HL-60 (cell line): ENCODE results near the gene MATN3.

Experiments
- DNase-seq, 2 experiments: peaks; one replicate each; pipeline ENCODE4 v3.0.0-alpha.2; 2010 to 2020; ENCODE audit warnings: low read depth in 1 of 2, low spot score in 1 of 2
- H3K27ac ChIP-seq: fragments of 250-450 bp; sonication (Bioruptor Pico); replicated peaks from 2 replicates; pipeline ENCODE4 v1.5.1; 2020; ENCODE audit warnings: mild to moderate bottlenecking, moderate library complexity
- H3K27me3 ChIP-seq: fragments of 250-450 bp; sonication (Bioruptor Pico); 2 replicates; pipeline ENCODE4 v1.5.1; 2021; ENCODE audit warnings: mild to moderate bottlenecking, moderate library complexity; ENCODE audit not compliant: insufficient read depth, poor library complexity, severe bottlenecking
- H3K4me3 ChIP-seq: replicated peaks from 2 replicates; pipeline ENCODE4 v1.5.1; 2011; ENCODE audit warnings: mild to moderate bottlenecking, control low read depth, low read length; ENCODE audit not compliant: insufficient read depth
- GABPA ChIP-seq: IDR thresholded peaks from 2 replicates; pipeline ENCODE4 v1.6.1; 2012; ENCODE audit warnings: low read depth
- POLR2AphosphoS5 ChIP-seq: IDR thresholded peaks from 2 replicates; pipeline ENCODE4 v1.6.1; 2012; ENCODE audit warnings: low read depth
- SPI1 ChIP-seq: IDR thresholded peaks from 2 replicates; pipeline ENCODE4 v1.6.1; 2012; ENCODE audit warnings: low read depth, mild to moderate bottlenecking, borderline replicate concordance
- TF ChIP-seq, protein P1 (sequence below): IDR thresholded peaks from 2 replicates; pipeline ENCODE4 v1.6.1; 2012; ENCODE audit warnings: low read depth; ENCODE audit not compliant: insufficient replicate concordance
- TF ChIP-seq, protein P2 (sequence below): IDR thresholded peaks from one replicate; pipeline ENCODE4 v1.5.1; 2011; ENCODE audit warnings: low read length, control low read depth, inconsistent platforms; ENCODE audit not compliant: insufficient read depth

Gene MATN3

DNA sequence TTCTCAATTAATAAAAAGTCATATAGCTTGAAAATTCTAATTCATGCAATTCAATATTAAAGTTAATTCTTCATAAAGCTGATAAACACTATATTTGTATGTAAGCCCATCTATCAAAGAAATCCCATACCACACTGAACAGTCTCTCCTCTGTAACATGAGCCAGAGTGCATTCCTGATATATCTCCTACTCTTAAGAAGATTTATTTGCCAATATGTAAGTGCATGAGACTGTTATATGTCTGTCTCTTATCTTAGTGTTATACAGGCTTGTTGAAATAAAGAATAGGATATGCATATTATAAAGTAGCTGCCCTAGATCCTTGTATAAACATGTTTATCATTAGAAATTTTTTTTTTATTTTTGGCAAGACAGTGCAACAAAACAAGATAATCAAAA is 70.3 kb downstream of the MATN3 start:
- no peak for DNase-seq
- H3K4me3 ChIP-seq = no peak overlapping the region
- H3K27ac ChIP-seq = no peak overlapping the region
- no peaks in the 10 kb centered on the region for H3K27me3 ChIP-seq
- TF ChIP-seq POLR2AphosphoS5 (no peak), SPI1 (no peak), GABPA (no peak)
- TF ChIP-seq, protein P1, sequence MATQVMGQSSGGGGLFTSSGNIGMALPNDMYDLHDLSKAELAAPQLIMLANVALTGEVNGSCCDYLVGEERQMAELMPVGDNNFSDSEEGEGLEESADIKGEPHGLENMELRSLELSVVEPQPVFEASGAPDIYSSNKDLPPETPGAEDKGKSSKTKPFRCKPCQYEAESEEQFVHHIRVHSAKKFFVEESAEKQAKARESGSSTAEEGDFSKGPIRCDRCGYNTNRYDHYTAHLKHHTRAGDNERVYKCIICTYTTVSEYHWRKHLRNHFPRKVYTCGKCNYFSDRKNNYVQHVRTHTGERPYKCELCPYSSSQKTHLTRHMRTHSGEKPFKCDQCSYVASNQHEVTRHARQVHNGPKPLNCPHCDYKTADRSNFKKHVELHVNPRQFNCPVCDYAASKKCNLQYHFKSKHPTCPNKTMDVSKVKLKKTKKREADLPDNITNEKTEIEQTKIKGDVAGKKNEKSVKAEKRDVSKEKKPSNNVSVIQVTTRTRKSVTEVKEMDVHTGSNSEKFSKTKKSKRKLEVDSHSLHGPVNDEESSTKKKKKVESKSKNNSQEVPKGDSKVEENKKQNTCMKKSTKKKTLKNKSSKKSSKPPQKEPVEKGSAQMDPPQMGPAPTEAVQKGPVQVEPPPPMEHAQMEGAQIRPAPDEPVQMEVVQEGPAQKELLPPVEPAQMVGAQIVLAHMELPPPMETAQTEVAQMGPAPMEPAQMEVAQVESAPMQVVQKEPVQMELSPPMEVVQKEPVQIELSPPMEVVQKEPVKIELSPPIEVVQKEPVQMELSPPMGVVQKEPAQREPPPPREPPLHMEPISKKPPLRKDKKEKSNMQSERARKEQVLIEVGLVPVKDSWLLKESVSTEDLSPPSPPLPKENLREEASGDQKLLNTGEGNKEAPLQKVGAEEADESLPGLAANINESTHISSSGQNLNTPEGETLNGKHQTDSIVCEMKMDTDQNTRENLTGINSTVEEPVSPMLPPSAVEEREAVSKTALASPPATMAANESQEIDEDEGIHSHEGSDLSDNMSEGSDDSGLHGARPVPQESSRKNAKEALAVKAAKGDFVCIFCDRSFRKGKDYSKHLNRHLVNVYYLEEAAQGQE = no peak
- TF ChIP-seq, protein P2, sequence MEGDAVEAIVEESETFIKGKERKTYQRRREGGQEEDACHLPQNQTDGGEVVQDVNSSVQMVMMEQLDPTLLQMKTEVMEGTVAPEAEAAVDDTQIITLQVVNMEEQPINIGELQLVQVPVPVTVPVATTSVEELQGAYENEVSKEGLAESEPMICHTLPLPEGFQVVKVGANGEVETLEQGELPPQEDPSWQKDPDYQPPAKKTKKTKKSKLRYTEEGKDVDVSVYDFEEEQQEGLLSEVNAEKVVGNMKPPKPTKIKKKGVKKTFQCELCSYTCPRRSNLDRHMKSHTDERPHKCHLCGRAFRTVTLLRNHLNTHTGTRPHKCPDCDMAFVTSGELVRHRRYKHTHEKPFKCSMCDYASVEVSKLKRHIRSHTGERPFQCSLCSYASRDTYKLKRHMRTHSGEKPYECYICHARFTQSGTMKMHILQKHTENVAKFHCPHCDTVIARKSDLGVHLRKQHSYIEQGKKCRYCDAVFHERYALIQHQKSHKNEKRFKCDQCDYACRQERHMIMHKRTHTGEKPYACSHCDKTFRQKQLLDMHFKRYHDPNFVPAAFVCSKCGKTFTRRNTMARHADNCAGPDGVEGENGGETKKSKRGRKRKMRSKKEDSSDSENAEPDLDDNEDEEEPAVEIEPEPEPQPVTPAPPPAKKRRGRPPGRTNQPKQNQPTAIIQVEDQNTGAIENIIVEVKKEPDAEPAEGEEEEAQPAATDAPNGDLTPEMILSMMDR = no peak
